Neuronal stem cell (in vitro differentiated cells): ENCODE results near the gene USP12.
"Not testable (repeated sequence)": the region's sequence is repeated elsewhere in the genome, so short reads cannot be mapped to it uniquely, and the experiment has no call there.

Source experiments
- DNase-seq: peaks from one replicate; pipeline ENCODE4 v3.0.0-alpha.2; 2013; ENCODE audit warnings: low spot score
- H2AFZ ChIP-seq: one replicate; pipeline ENCODE4 v1.6.1; 2013; ENCODE audit warnings: mild to moderate bottlenecking, low read length, inconsistent platforms
- H2AK5ac ChIP-seq: 2 replicates; pipeline ENCODE4 v1.6.1; 2013; ENCODE audit warnings: low read depth, mild to moderate bottlenecking, inconsistent platforms, low read length, moderate library complexity, mixed read lengths
- H2BK120ac ChIP-seq: 2 replicates; pipeline ENCODE4 v1.6.1; 2013; ENCODE audit warnings: low read depth, mild to moderate bottlenecking, inconsistent platforms, low read length, moderate library complexity, mixed read lengths
- H2BK12ac ChIP-seq: one replicate; pipeline ENCODE4 v1.6.1; 2013; ENCODE audit warnings: low read length, inconsistent platforms
- H2BK15ac ChIP-seq: 2 replicates; pipeline ENCODE4 v1.6.1; 2013; ENCODE audit warnings: mild to moderate bottlenecking, low read length, inconsistent platforms, mixed read lengths
- H2BK5ac ChIP-seq: one replicate; pipeline ENCODE4 v1.6.1; 2013; ENCODE audit warnings: inconsistent platforms, mild to moderate bottlenecking, low read length, moderate library complexity
- H3K14ac ChIP-seq: one replicate; pipeline ENCODE4 v1.6.1; 2013; ENCODE audit warnings: low read length, inconsistent platforms
- H3K18ac ChIP-seq: 2 replicates; pipeline ENCODE4 v1.6.1; 2013; ENCODE audit warnings: low read length, inconsistent platforms
- H3K23ac ChIP-seq: 2 replicates; pipeline ENCODE4 v1.6.1; 2013; ENCODE audit warnings: low read depth, mild to moderate bottlenecking, mixed read lengths, low read length, inconsistent platforms; ENCODE audit not compliant: poor library complexity
- H3K27ac ChIP-seq: replicated peaks from 3 replicates; pipeline ENCODE4 v1.5.1; 2013; ENCODE audit warnings: low read length, inconsistent platforms
- H3K27me3 ChIP-seq, 3 experiments: 2 replicates each; pipeline ENCODE4 v1.6.1; 2013; ENCODE audit warnings: low read length in 3 of 3, mild to moderate bottlenecking in 2 of 3, inconsistent platforms in 1 of 3, low read depth in 1 of 3, mixed read lengths in 1 of 3, moderate library complexity in 1 of 3; ENCODE audit not compliant: control insufficient read depth in 3 of 3, insufficient read depth in 3 of 3
- H3K36me3 ChIP-seq, 2 donors: replicated peaks in 1 of 2; 2 replicates each; pipeline ENCODE4 v1.6.1; 2013; ENCODE audit warnings: low read length in 2 of 2; ENCODE audit not compliant: control insufficient read depth in 2 of 2, insufficient read depth in 2 of 2
- H3K4ac ChIP-seq: 2 replicates; pipeline ENCODE4 v1.6.1; 2013; ENCODE audit warnings: inconsistent platforms, mild to moderate bottlenecking, low read length, moderate library complexity
- H3K4me1 ChIP-seq, 2 donors: 1 replicate in 1 of 2; 2 replicates in 1 of 2; pipeline ENCODE4 v1.6.1; 2013; ENCODE audit warnings: low read length in 2 of 2, low read depth in 1 of 2; ENCODE audit not compliant: control insufficient read depth in 2 of 2, insufficient read depth in 1 of 2
- H3K4me2 ChIP-seq: one replicate; pipeline ENCODE4 v1.6.1; 2013; ENCODE audit warnings: mild to moderate bottlenecking, low read length, inconsistent platforms; ENCODE audit not compliant: insufficient read depth, poor library complexity, severe bottlenecking
- H3K4me3 ChIP-seq, 2 donors: 2 replicates each; pipeline ENCODE4 v1.5.1; 2013; ENCODE audit warnings: low read length in 2 of 2, mild to moderate bottlenecking in 2 of 2, inconsistent platforms in 1 of 2, moderate library complexity in 1 of 2
- H3K79me1 ChIP-seq: one replicate; pipeline ENCODE4 v1.6.1; 2013; ENCODE audit warnings: low read depth, mild to moderate bottlenecking, inconsistent platforms, low read length, moderate library complexity
- H3K9ac ChIP-seq: one replicate; pipeline ENCODE4 v1.6.1; 2013; ENCODE audit warnings: mild to moderate bottlenecking, low read depth, low read length, inconsistent platforms; ENCODE audit not compliant: poor library complexity
- H3K9me3 ChIP-seq, 2 donors: replicated peaks in 1 of 2; 2 replicates each; pipeline versions ENCODE3 to v1.6.1; 2013; ENCODE audit warnings: low read length in 2 of 2, mild to moderate bottlenecking in 2 of 2, inconsistent platforms in 1 of 2, low read depth in 1 of 2, mixed read lengths in 1 of 2, moderate library complexity in 1 of 2; ENCODE audit not compliant: control insufficient read depth in 2 of 2, insufficient read depth in 1 of 2
- H4K8ac ChIP-seq: one replicate; pipeline ENCODE4 v1.6.1; 2013; ENCODE audit warnings: low read depth, mild to moderate bottlenecking, inconsistent platforms, low read length, moderate library complexity
- H4K91ac ChIP-seq: one replicate; pipeline ENCODE4 v1.6.1; 2013; ENCODE audit warnings: low read length, low read depth, mild to moderate bottlenecking, inconsistent platforms; ENCODE audit not compliant: poor library complexity
- WGBS, 2 donors: extraction: QIAGEN DNeasy Blood & Tissue Kit; methylation state at CpG; one replicate each; pipeline ENCODE4 v1.1.7; 2013; ENCODE audit warnings: missing lambda C conversion rate in 2 of 2, mixed read lengths in 1 of 2; ENCODE audit not compliant: insufficient read length in 2 of 2, insufficient replicate concordance in 1 of 2; ENCODE audit errors: extremely low coverage in 2 of 2; 5-methylcytosine and 5-hydroxymethylcytosine counted together

USP12 gene

GRCh38 chr13:27213386-27213785 lies 41.8 kb upstream of the USP12 start:
- not testable (repeated sequence) for H3K18ac ChIP-seq, H2BK15ac ChIP-seq, H2BK120ac ChIP-seq, H3K27ac ChIP-seq, H4K8ac ChIP-seq, H2BK5ac ChIP-seq, H3K36me3 ChIP-seq, H3K27me3 ChIP-seq, H3K4me1 ChIP-seq, H4K91ac ChIP-seq, DNase-seq, H3K23ac ChIP-seq, H3K9ac ChIP-seq, H3K14ac ChIP-seq, H3K4me2 ChIP-seq, H2AK5ac ChIP-seq, H2AFZ ChIP-seq, H3K9me3 ChIP-seq, H3K4ac ChIP-seq, H3K4me3 ChIP-seq, H3K79me1 ChIP-seq, H2BK12ac ChIP-seq
- no CpG with 5 or more reads among the region's 5 CpGs for WGBS, 2 donors

DNA sequence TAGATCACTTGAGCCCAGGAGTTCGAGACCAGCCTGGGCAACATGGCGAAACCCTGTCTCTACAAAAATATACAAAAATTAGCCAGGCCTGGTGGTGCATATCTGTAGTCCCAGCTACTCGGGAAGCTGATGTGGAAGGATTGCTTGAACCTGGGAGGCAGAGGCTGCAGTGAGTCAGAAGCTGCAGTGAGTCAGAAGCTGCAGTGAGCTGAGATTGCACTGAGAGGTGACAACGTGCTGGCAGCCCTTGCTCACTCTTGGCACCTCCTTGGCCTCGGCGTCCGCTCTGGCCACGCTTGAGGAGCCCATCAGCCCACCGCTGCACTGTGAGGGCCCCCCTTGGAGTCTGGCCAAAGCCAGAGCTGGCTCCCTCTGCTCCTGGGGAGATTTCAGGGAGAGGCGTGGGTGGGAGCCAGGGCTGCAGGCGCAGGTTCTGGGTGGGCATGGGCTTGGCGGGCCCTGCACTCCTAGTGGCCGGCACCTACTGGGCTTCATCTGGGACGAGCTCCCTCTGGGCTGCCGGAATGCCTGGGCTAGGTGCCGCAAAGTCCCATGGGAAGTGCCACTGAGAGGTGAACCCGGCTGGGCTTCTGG lies 40.3 kb upstream of the USP12 start:
- Histone ChIP-seq H3K23ac (no peak overlapping the region), H2BK12ac (no peak overlapping the region), H3K9ac (no peak overlapping the region), H3K18ac (no peak overlapping the region), H3K4ac (no peak overlapping the region), H3K36me3 (no peaks in the 10 kb centered on the region), H4K91ac (no peak overlapping the region), H3K4me1 (no peaks in the 10 kb centered on the region), H3K79me1 (no peaks in the 10 kb centered on the region), H3K27me3 (no peaks in the 10 kb centered on the region), H3K14ac (no peak overlapping the region), H2AFZ (no peak overlapping the region), H3K9me3 (peaks cover 0 to 9% of the 10 kb centered on the region in 2 donors), H2BK5ac (no peak overlapping the region), H4K8ac (no peak overlapping the region), H2BK15ac (no peak overlapping the region), H2AK5ac (no peak overlapping the region), H2BK120ac (no peak overlapping the region), H3K4me2 (no peak overlapping the region), H3K4me3 (no peak overlapping the region), H3K27ac (no peak overlapping the region)
- DNase-seq: no peak
- WGBS, 2 donors: no CpG with 5 or more reads among the region's 17 CpGs

DNA sequence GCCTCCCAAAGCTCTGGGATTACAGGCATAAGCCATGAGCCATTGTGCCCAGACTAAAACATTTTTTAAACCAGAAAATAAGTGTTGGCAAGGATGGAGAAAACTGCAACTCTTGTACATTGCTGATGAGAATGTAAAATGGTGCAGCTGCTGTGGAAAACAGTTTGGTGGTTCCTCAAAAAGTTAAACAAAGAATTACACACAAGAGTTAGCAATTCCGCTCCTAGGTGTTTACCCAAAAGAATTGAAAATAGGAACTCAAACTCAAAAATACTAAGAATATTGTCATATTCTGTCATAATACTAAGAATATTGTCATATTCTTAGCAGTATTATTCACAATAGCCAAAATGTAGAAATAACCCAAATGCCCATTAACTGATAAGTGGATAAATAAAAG lies 39.7 kb upstream of the USP12 start:
- Histone ChIP-seq H2BK15ac (no peak overlapping the region), H3K9me3 (peaks cover 0 to 9% of the 10 kb centered on the region in 2 donors), H2AFZ (no peak overlapping the region), H3K4me2 (no peak overlapping the region), H2BK5ac (no peak overlapping the region), H3K4me3 (no peak overlapping the region), H3K4ac (no peak overlapping the region), H3K23ac (no peak overlapping the region), H3K27ac (no peak overlapping the region), H2BK120ac (no peak overlapping the region), H3K79me1 (no peaks in the 10 kb centered on the region), H2AK5ac (no peak overlapping the region), H3K14ac (no peak overlapping the region), H3K18ac (no peak overlapping the region), H3K27me3 (no peaks in the 10 kb centered on the region), H2BK12ac (no peak overlapping the region), H3K36me3 (no peaks in the 10 kb centered on the region), H4K91ac (no peak overlapping the region), H3K4me1 (no peaks in the 10 kb centered on the region), H4K8ac (no peak overlapping the region), H3K9ac (no peak overlapping the region)
- no peak for DNase-seq
- WGBS, 2 donors: no CpG with 5 or more reads among the region's 1 CpG

- no peak overlapping the region for H3K9ac ChIP-seq
- no peaks in the 10 kb centered on the region for H3K27me3 ChIP-seq
- no peak overlapping the region for H3K27ac ChIP-seq
- H3K4me2 ChIP-seq: no peak overlapping the region
- H3K9me3 ChIP-seq: peaks cover 0 to 9% of the 10 kb centered on the region in 2 donors
- no peaks in the 10 kb centered on the region for H3K36me3 ChIP-seq
- no peak overlapping the region for H3K14ac ChIP-seq
- H2AFZ ChIP-seq: no peak overlapping the region
- no peak overlapping the region for H2BK15ac ChIP-seq
- H2BK5ac ChIP-seq: no peak overlapping the region
- no peak overlapping the region for H2AK5ac ChIP-seq
- no peak overlapping the region for H3K23ac ChIP-seq
- no peak overlapping the region for H4K91ac ChIP-seq
- WGBS, 2 donors: no CpG with 5 or more reads among the region's 1 CpG
- no peaks in the 10 kb centered on the region for H3K79me1 ChIP-seq
- H3K4ac ChIP-seq: no peak overlapping the region
- no peak overlapping the region for H4K8ac ChIP-seq
- H3K4me3 ChIP-seq: no peak overlapping the region
- DNase-seq: no peak
- no peak overlapping the region for H2BK120ac ChIP-seq
- H3K4me1 ChIP-seq: no peaks in the 10 kb centered on the region
- H3K18ac ChIP-seq: no peak overlapping the region
- H2BK12ac ChIP-seq: no peak overlapping the region
Measured at GRCh38 chr13:27208514-27208913, 36.9 kb upstream of the USP12 start.
